Trophoblast cell (in vitro differentiated cells and primary cell): ENCODE measurements around the gene TRABD2B.

ENCODE experiments used
- DNase-seq, 2 donors: peaks; one replicate each; pipeline ENCODE4 v3.0.0-alpha.2; 2016
- H2AFZ ChIP-seq: 2 replicates; pipeline ENCODE4 v1.6.1; 2013; ENCODE audit warnings: low read length, moderate library complexity, mild to moderate bottlenecking; ENCODE audit not compliant: insufficient read depth, poor library complexity
- H2AK5ac ChIP-seq: 2 replicates; pipeline ENCODE4 v1.6.1; 2013; ENCODE audit warnings: mild to moderate bottlenecking, low read length
- H2BK120ac ChIP-seq: 2 replicates; pipeline ENCODE4 v1.6.1; 2013; ENCODE audit warnings: low read length, mild to moderate bottlenecking, moderate library complexity; ENCODE audit not compliant: insufficient read depth, poor library complexity
- H2BK12ac ChIP-seq: 2 replicates; pipeline ENCODE4 v1.6.1; 2013; ENCODE audit warnings: mild to moderate bottlenecking, low read length, moderate library complexity
- H2BK5ac ChIP-seq: 2 replicates; pipeline ENCODE4 v1.6.1; 2013; ENCODE audit warnings: low read length, low read depth, moderate library complexity, mild to moderate bottlenecking; ENCODE audit not compliant: poor library complexity
- H3K14ac ChIP-seq: 2 replicates; pipeline ENCODE4 v1.6.1; 2013; ENCODE audit warnings: mild to moderate bottlenecking, low read length
- H3K18ac ChIP-seq: 2 replicates; pipeline ENCODE4 v1.6.1; 2013; ENCODE audit warnings: mild to moderate bottlenecking, low read length
- H3K23ac ChIP-seq: 2 replicates; pipeline ENCODE4 v1.6.1; 2013; ENCODE audit warnings: low read length
- H3K27ac ChIP-seq: 2 replicates; pipeline ENCODE4 v1.5.1; 2013; ENCODE audit warnings: low read depth, mild to moderate bottlenecking, inconsistent platforms, low read length, moderate library complexity
- H3K27me3 ChIP-seq: 2 replicates; pipeline ENCODE4 v1.6.1; 2013; ENCODE audit warnings: inconsistent platforms, mild to moderate bottlenecking, low read length, moderate library complexity; ENCODE audit not compliant: insufficient read depth
- H3K36me3 ChIP-seq, 2 experiments: 1 replicate in 1 of 2; 2 replicates in 1 of 2; pipeline ENCODE4 v1.6.1; 2013; ENCODE audit warnings: low read length in 2 of 2, mild to moderate bottlenecking in 2 of 2, moderate library complexity in 1 of 2; ENCODE audit not compliant: insufficient read depth in 2 of 2, control insufficient read depth in 1 of 2
- H3K4ac ChIP-seq: 2 replicates; pipeline ENCODE4 v1.6.1; 2013; ENCODE audit warnings: low read depth, mild to moderate bottlenecking, low read length, moderate library complexity
- H3K4me1 ChIP-seq, 2 experiments: 1 replicate in 1 of 2; 2 replicates in 1 of 2; pipeline ENCODE4 v1.6.1; 2013; ENCODE audit warnings: low read length in 2 of 2, mild to moderate bottlenecking in 2 of 2, moderate library complexity in 1 of 2; ENCODE audit not compliant: insufficient read depth in 2 of 2, control insufficient read depth in 1 of 2
- H3K4me2 ChIP-seq: 2 replicates; pipeline ENCODE4 v1.6.1; 2013; ENCODE audit warnings: inconsistent platforms, mild to moderate bottlenecking, low read length, moderate library complexity
- H3K4me3 ChIP-seq: 2 replicates; pipeline ENCODE4 v1.5.1; 2013; ENCODE audit warnings: mild to moderate bottlenecking, low read depth, low read length, inconsistent platforms
- H3K79me1 ChIP-seq: one replicate; pipeline ENCODE4 v1.6.1; 2013; ENCODE audit warnings: low read length
- H3K79me2 ChIP-seq: 2 replicates; pipeline ENCODE4 v1.6.1; 2013; ENCODE audit warnings: low read length, mild to moderate bottlenecking; ENCODE audit not compliant: control insufficient read depth, insufficient read depth, poor library complexity
- H3K9ac ChIP-seq: 2 replicates; pipeline ENCODE4 v1.6.1; 2013; ENCODE audit warnings: mild to moderate bottlenecking, low read length
- H3K9me3 ChIP-seq: 2 replicates; pipeline ENCODE4 v1.6.1; 2013; ENCODE audit warnings: low read depth, mild to moderate bottlenecking, control low read depth, inconsistent platforms, low read length; ENCODE audit not compliant: insufficient read depth
- H4K12ac ChIP-seq: 2 replicates; pipeline ENCODE4 v1.6.1; 2013; ENCODE audit warnings: low read depth, mild to moderate bottlenecking, low read length, moderate library complexity
- H4K8ac ChIP-seq: 2 replicates; pipeline ENCODE4 v1.6.1; 2013; ENCODE audit warnings: low read depth, mild to moderate bottlenecking, low read length, moderate library complexity
- H4K91ac ChIP-seq: one replicate; pipeline ENCODE4 v1.6.1; 2013; ENCODE audit warnings: low read depth, mild to moderate bottlenecking, low read length, moderate library complexity
- WGBS: extraction: QIAGEN DNeasy Blood & Tissue Kit; methylation state at CpG from one replicate; pipeline ENCODE4 v1.1.7; 2013; ENCODE audit warnings: missing lambda C conversion rate; ENCODE audit not compliant: insufficient read length, insufficient coverage; ENCODE audit errors: extremely low coverage; 5-methylcytosine and 5-hydroxymethylcytosine counted together

The TRABD2B gene

GRCh38 chr1:47885062-47885830, 111.9 kb downstream of the TRABD2B start:
- Histone ChIP-seq H3K79me2 (no peaks in the 10 kb centered on the region), H2AFZ (no peak overlapping the region), H2BK12ac (no peak overlapping the region), H3K18ac (no peak overlapping the region), H2BK120ac (no peak overlapping the region), H3K27ac (no peak overlapping the region), H3K27me3 (no peaks in the 10 kb centered on the region), H3K9ac (no peak overlapping the region), H3K4ac (no peak overlapping the region), H2BK5ac (no peak overlapping the region), H2AK5ac (no peak overlapping the region), H3K79me1 (no peaks in the 10 kb centered on the region), H3K4me1 (no peaks in the 10 kb centered on the region), H3K4me3 (no peak overlapping the region), H4K91ac (no peak overlapping the region), H3K23ac (no peak overlapping the region), H3K36me3 (no peaks in the 10 kb centered on the region), H3K14ac (no peak overlapping the region), H3K9me3 (peaks cover 2% of the 10 kb centered on the region), H4K8ac (no peak overlapping the region), H4K12ac (no peak overlapping the region), H3K4me2 (no peak overlapping the region)
- DNase-seq = no peak
- no CpG with 5 or more reads among the region's 8 CpGs for WGBS

- Histone ChIP-seq H3K27me3 (no peaks in the 10 kb centered on the region), H3K23ac (no peak overlapping the region), H3K18ac (no peak overlapping the region), H2BK5ac (no peak overlapping the region), H4K91ac (no peak overlapping the region), H2BK12ac (no peak overlapping the region), H3K9me3 (peaks cover 2% of the 10 kb centered on the region), H3K36me3 (no peaks in the 10 kb centered on the region), H3K4me1 (no peaks in the 10 kb centered on the region), H3K4me3 (no peak overlapping the region), H2AFZ (no peak overlapping the region), H2AK5ac (no peak overlapping the region), H3K14ac (no peak overlapping the region), H3K9ac (no peak overlapping the region), H4K12ac (no peak overlapping the region), H3K27ac (no peak overlapping the region), H3K4me2 (no peak overlapping the region), H3K79me2 (no peaks in the 10 kb centered on the region), H3K4ac (no peak overlapping the region), H3K79me1 (no peaks in the 10 kb centered on the region), H2BK120ac (no peak overlapping the region), H4K8ac (no peak overlapping the region)
- no peak for DNase-seq
- no CpG with 5 or more reads among the region's 1 CpG for WGBS
These were observed 113.2 kb downstream of the TRABD2B start for GRCh38 chr1:47883963-47884362.

GRCh38 chr1:47881505-47882442, 115.4 kb downstream of the TRABD2B start:
- H3K4me2 ChIP-seq = no peak overlapping the region
- no peaks in the 10 kb centered on the region for H3K27me3 ChIP-seq
- no peak overlapping the region for H3K14ac ChIP-seq
- WGBS = no CpG with 5 or more reads among the region's 17 CpGs
- no peak overlapping the region for H2AFZ ChIP-seq
- H2BK120ac ChIP-seq = no peak overlapping the region
- no peaks in the 10 kb centered on the region for H3K79me2 ChIP-seq
- no peak overlapping the region for H3K4me3 ChIP-seq
- DNase-seq = no peak
- H4K91ac ChIP-seq = no peak overlapping the region
- no peak overlapping the region for H4K12ac ChIP-seq
- no peaks in the 10 kb centered on the region for H3K4me1 ChIP-seq
- no peak overlapping the region for H2BK5ac ChIP-seq
- H3K36me3 ChIP-seq = no peaks in the 10 kb centered on the region
- H3K4ac ChIP-seq = no peak overlapping the region
- H3K9me3 ChIP-seq = peaks cover 2% of the 10 kb centered on the region
- no peak overlapping the region for H2AK5ac ChIP-seq
- H3K9ac ChIP-seq = no peak overlapping the region
- H3K23ac ChIP-seq = no peak overlapping the region
- no peak overlapping the region for H4K8ac ChIP-seq
- H3K18ac ChIP-seq = no peak overlapping the region
- no peak overlapping the region for H3K27ac ChIP-seq
- no peak overlapping the region for H2BK12ac ChIP-seq
- no peaks in the 10 kb centered on the region for H3K79me1 ChIP-seq

GRCh38 chr1:47876587-47876963, 120.6 kb downstream of the TRABD2B start:
- H3K4me1 ChIP-seq = peaks cover 2 to 16% of the 10 kb centered on the region in 2 experiments
- H3K79me2 ChIP-seq = no peaks in the 10 kb centered on the region
- DNase-seq = no peak
- H2BK120ac ChIP-seq = no peak overlapping the region
- H2AFZ ChIP-seq = no peak overlapping the region
- H3K9me3 ChIP-seq = no peaks in the 10 kb centered on the region
- H2BK12ac ChIP-seq = no peak overlapping the region
- no peak overlapping the region for H3K23ac ChIP-seq
- no peak overlapping the region for H3K14ac ChIP-seq
- H2BK5ac ChIP-seq = no peak overlapping the region
- H3K79me1 ChIP-seq = no peaks in the 10 kb centered on the region
- H4K8ac ChIP-seq = no peak overlapping the region
- H2AK5ac ChIP-seq = no peak overlapping the region
- H3K27me3 ChIP-seq = no peaks in the 10 kb centered on the region
- H3K36me3 ChIP-seq = no peaks in the 10 kb centered on the region
- no peak overlapping the region for H4K91ac ChIP-seq
- no peak overlapping the region for H3K4me2 ChIP-seq
- H3K4me3 ChIP-seq = no peak overlapping the region
- no CpG with 5 or more reads among the region's 4 CpGs for WGBS
- no peak overlapping the region for H3K9ac ChIP-seq
- no peak overlapping the region for H3K27ac ChIP-seq
- H4K12ac ChIP-seq = no peak overlapping the region
- H3K18ac ChIP-seq = no peak overlapping the region
- H3K4ac ChIP-seq = no peak overlapping the region
